Peyer's patch (tissue), 4 donors: ENCODE results near the gene FABP3.

ENCODE experiments used
- POLR2A ChIP-seq, 2 donors: fragments of 450-650 bp; IDR thresholded peaks; one replicate each; pipeline ENCODE4 v1.5.1; 2017; ENCODE audit warnings: antibody characterized with exemption in 2 of 2, mild to moderate bottlenecking in 2 of 2, moderate library complexity in 2 of 2
- TF ChIP-seq, protein P1 (sequence below), 6 experiments: fragments of 450-650 bp in 4 of 6; fragments of 200-600 bp in 2 of 6; sonication (generic) in 1 of 6; IDR thresholded peaks; one replicate each; pipeline ENCODE4 v1.5.1; 2017 to 2019; ENCODE audit warnings: antibody characterized with exemption in 6 of 6, mild to moderate bottlenecking in 3 of 6, moderate library complexity in 1 of 6

DNA sequence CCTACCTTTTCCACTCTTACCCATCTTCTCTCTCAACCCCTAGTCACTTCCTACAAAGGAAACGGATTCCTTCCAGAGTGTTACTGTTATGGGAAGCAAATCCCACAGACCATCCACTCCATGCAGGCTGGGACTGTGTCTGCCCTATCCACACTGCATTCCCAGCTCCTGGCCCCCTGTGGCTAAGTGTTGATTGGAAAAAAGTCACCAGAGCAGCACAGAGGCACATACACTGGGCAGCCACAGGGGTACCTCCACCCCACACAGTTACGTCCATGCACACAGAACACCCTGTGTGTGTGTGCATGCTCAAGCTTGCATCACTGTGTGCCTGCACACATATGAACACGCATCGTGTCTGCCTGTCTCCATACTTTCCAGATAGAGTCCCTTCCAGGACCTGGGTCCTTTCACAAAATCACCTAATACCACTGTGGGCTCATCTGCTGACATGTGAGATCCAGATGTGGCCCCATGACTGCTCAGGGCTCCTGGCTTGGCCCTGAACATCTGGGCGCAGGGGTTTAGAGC is 36.0 kb upstream of the FABP3 start:
- TF ChIP-seq, protein P1, sequence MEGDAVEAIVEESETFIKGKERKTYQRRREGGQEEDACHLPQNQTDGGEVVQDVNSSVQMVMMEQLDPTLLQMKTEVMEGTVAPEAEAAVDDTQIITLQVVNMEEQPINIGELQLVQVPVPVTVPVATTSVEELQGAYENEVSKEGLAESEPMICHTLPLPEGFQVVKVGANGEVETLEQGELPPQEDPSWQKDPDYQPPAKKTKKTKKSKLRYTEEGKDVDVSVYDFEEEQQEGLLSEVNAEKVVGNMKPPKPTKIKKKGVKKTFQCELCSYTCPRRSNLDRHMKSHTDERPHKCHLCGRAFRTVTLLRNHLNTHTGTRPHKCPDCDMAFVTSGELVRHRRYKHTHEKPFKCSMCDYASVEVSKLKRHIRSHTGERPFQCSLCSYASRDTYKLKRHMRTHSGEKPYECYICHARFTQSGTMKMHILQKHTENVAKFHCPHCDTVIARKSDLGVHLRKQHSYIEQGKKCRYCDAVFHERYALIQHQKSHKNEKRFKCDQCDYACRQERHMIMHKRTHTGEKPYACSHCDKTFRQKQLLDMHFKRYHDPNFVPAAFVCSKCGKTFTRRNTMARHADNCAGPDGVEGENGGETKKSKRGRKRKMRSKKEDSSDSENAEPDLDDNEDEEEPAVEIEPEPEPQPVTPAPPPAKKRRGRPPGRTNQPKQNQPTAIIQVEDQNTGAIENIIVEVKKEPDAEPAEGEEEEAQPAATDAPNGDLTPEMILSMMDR (IDR thresholded peaks at IDR 0.05), result no peak
- TF ChIP-seq POLR2A (IDR thresholded peaks at IDR 0.05), result no peak
